ENCODE data around the gene KLHL36.
"Not testable (repeated sequence)": the region's sequence is repeated elsewhere in the genome, so short reads cannot be mapped to it uniquely, and the experiment has no call there.

The KLHL36 gene

GRCh38 chr16:84673561-84673960 lies 25.2 kb downstream of the KLHL36 start:
- DNase-seq = no peak

GRCh38 chr16:84675423-84675822 lies 27.1 kb downstream of the KLHL36 start:
- no peak for DNase-seq

- no peak for DNase-seq
These were observed 27.6 kb downstream of the KLHL36 start for GRCh38 chr16:84675884-84676283.

GRCh38 chr16:84677017-84677803 lies 28.9 kb downstream of the KLHL36 start:
- DNase-seq = no peak

GRCh38 chr16:84677849-84678248 lies 29.5 kb downstream of the KLHL36 start:
- DNase-seq = no peak

- no peak for DNase-seq
These were observed 30.2 kb downstream of the KLHL36 start for GRCh38 chr16:84678541-84678940.

- no peak for DNase-seq
These were observed 32.0 kb downstream of the KLHL36 start for GRCh38 chr16:84680165-84680842.

- no peak for DNase-seq
These were observed 32.7 kb downstream of the KLHL36 start for GRCh38 chr16:84680843-84681629.

- no peak for DNase-seq
These were observed 35.6 kb downstream of the KLHL36 start for GRCh38 chr16:84683691-84684591.

GRCh38 chr16:84684592-84684965 lies 36.3 kb downstream of the KLHL36 start:
- DNase-seq = no peak

- no peak for DNase-seq
These were observed 36.9 kb downstream of the KLHL36 start for GRCh38 chr16:84685210-84685609.

- DNase-seq = no peak
These were observed 38.5 kb downstream of the KLHL36 start for GRCh38 chr16:84686707-84687298.

GRCh38 chr16:84687715-84688114 lies 39.4 kb downstream of the KLHL36 start:
- no peak for DNase-seq

- not testable (repeated sequence) for DNase-seq
These were observed 39.9 kb downstream of the KLHL36 start for GRCh38 chr16:84688163-84688562.

- DNase-seq = no peak
These were observed 40.8 kb downstream of the KLHL36 start for GRCh38 chr16:84689111-84689510.

GRCh38 chr16:84690088-84690819 lies 41.9 kb downstream of the KLHL36 start:
- DNase-seq = no peak

GRCh38 chr16:84692451-84693214 lies 44.3 kb downstream of the KLHL36 start:
- DNase-seq = no peak

- DNase-seq = not testable (repeated sequence)
These were observed 45.6 kb downstream of the KLHL36 start for GRCh38 chr16:84693869-84694268.

- no peak for DNase-seq
These were observed 46.7 kb downstream of the KLHL36 start for GRCh38 chr16:84694980-84695379.

- peak in 1 of 6 experiments; percentile 22 for DNase-seq
These were observed 50.9 kb downstream of the KLHL36 start for GRCh38 chr16:84699147-84699711.

Measured in stimulated activated naive CD4-positive, alpha-beta T cell (primary cell).